Measurements from ENCODE around the gene PADI6. TPM values are rescaled to one million over a fixed set of nuclear protein-coding genes. Genes with fewer than 3 reads are reported as not detected.

PADI6 gene
- total RNA-seq, 4 donors from 2014 or later = 0.55 TPM; not detected in 3

GRCh38 chr1:17358557-17358956, 13.4 kb upstream of the PADI6 start:
- no peaks in the 10 kb centered on the region for H3K4me1 ChIP-seq
- TF ChIP-seq CTCF (IDR thresholded peaks at IDR 0.05) = no peak
- TF ChIP-seq POLR2A (IDR thresholded peaks at IDR 0.05) = no peak

GRCh38 chr1:17359031-17359430, 13.0 kb upstream of the PADI6 start:
- TF ChIP-seq POLR2A (IDR thresholded peaks at IDR 0.05) (no peak), CTCF (IDR thresholded peaks at IDR 0.05) (no peak)
- no peaks in the 10 kb centered on the region for H3K4me1 ChIP-seq
- intact Hi-C loops (cut with DNase I; ENCODE audit: low total_unique reads) = no loop called here

More at GRCh38 chr1:17358557-17358956, 13.4 kb upstream of the PADI6 start:
- intact Hi-C loops (cut with DNase I; ENCODE audit: low total_unique reads) = no loop called here
- H3K9me3 ChIP-seq = no peaks in the 10 kb centered on the region
- no peak for DNase-seq
- no peaks in the 10 kb centered on the region for H3K27me3 ChIP-seq
- H3K4me3 ChIP-seq = no peak overlapping the region
- no peak overlapping the region for H3K27ac ChIP-seq
- H3K36me3 ChIP-seq = no peaks in the 10 kb centered on the region

GRCh38 chr1:17359808-17360207, 12.2 kb upstream of the PADI6 start:
- Histone ChIP-seq H3K4me1 (no peaks in the 10 kb centered on the region), H3K4me3 (no peak overlapping the region), H3K27ac (no peak overlapping the region), H3K36me3 (no peaks in the 10 kb centered on the region), H3K9me3 (no peaks in the 10 kb centered on the region), H3K27me3 (no peaks in the 10 kb centered on the region)
- no peak for DNase-seq
- TF ChIP-seq POLR2A (IDR thresholded peaks at IDR 0.05) (no peak), CTCF (IDR thresholded peaks at IDR 0.05) (no peak)
- intact Hi-C loops (cut with DNase I; ENCODE audit: low total_unique reads) = no loop called here

More at GRCh38 chr1:17359031-17359430, 13.0 kb upstream of the PADI6 start:
- H3K27me3 ChIP-seq = no peaks in the 10 kb centered on the region
- H3K36me3 ChIP-seq = no peaks in the 10 kb centered on the region
- no peak overlapping the region for H3K27ac ChIP-seq
- no peak for DNase-seq
- H3K9me3 ChIP-seq = no peaks in the 10 kb centered on the region
- H3K4me3 ChIP-seq = no peak overlapping the region

GRCh38 chr1:17360272-17360956, 11.6 kb upstream of the PADI6 start:
- no peak overlapping the region for H3K4me3 ChIP-seq
- H3K4me1 ChIP-seq = no peaks in the 10 kb centered on the region
- intact Hi-C loops (cut with DNase I; ENCODE audit: low total_unique reads) = no loop called here
- H3K36me3 ChIP-seq = no peaks in the 10 kb centered on the region
- H3K9me3 ChIP-seq = no peaks in the 10 kb centered on the region
- H3K27ac ChIP-seq = no peak overlapping the region
- no peaks in the 10 kb centered on the region for H3K27me3 ChIP-seq
- no peak for TF ChIP-seq CTCF (IDR thresholded peaks at IDR 0.05)
- no peak for TF ChIP-seq POLR2A (IDR thresholded peaks at IDR 0.05)
- no peak for DNase-seq

GRCh38 chr1:17361687-17362086, 10.3 kb upstream of the PADI6 start:
- no peak overlapping the region for H3K4me3 ChIP-seq
- no peaks in the 10 kb centered on the region for H3K4me1 ChIP-seq
- TF ChIP-seq POLR2A (IDR thresholded peaks at IDR 0.05) (no peak), CTCF (IDR thresholded peaks at IDR 0.05) (no peak)
- H3K36me3 ChIP-seq = no peaks in the 10 kb centered on the region
- no peak overlapping the region for H3K27ac ChIP-seq
- intact Hi-C loops (cut with DNase I; ENCODE audit: low total_unique reads) = no loop called here
- H3K9me3 ChIP-seq = no peaks in the 10 kb centered on the region
- no peaks in the 10 kb centered on the region for H3K27me3 ChIP-seq
- no peak for DNase-seq
